Mesodermal cell (in vitro differentiated cells): ENCODE data around the gene SLC35G1. TPM values are rescaled to one million over a fixed set of nuclear protein-coding genes. Genes with fewer than 3 reads are reported as not detected.

Experiments
- H3K27ac ChIP-seq: 2 replicates; pipeline ENCODE4 v1.7.0; 2013; ENCODE audit warnings: mild to moderate bottlenecking, low read depth, low read length, moderate library complexity; ENCODE audit not compliant: severe bottlenecking
- H3K36me3 ChIP-seq: 2 replicates; pipeline ENCODE4 v1.7.1; 2013; ENCODE audit warnings: mild to moderate bottlenecking, low read length, moderate library complexity; ENCODE audit not compliant: control insufficient read depth, insufficient read depth
- H3K4me1 ChIP-seq: one replicate; pipeline ENCODE4 v1.7.1; 2013; ENCODE audit warnings: mild to moderate bottlenecking, low read length; ENCODE audit not compliant: insufficient read depth, control insufficient read depth, poor library complexity, severe bottlenecking
- H3K4me3 ChIP-seq: 2 replicates; pipeline ENCODE4 v1.7.0; 2013; ENCODE audit warnings: low read length, control low read depth, mild to moderate bottlenecking; ENCODE audit not compliant: insufficient read depth, poor library complexity, severe bottlenecking; ENCODE audit errors: extremely low read depth
- H3K9me3 ChIP-seq: 2 replicates; pipeline ENCODE4 v1.7.1; 2013; ENCODE audit warnings: mild to moderate bottlenecking, low read length, moderate library complexity; ENCODE audit not compliant: control insufficient read depth
- WGBS, 2 experiments: methylation state at CpG; one replicate each; pipeline ENCODE4 v1.1.5; 2013; ENCODE audit warnings: missing lambda C conversion rate in 2 of 2; ENCODE audit not compliant: insufficient coverage in 2 of 2; 5-methylcytosine and 5-hydroxymethylcytosine counted together
- polyA plus RNA-seq, 2 experiments: library from polyadenylated mRNA; stranded (reverse); fragments of 50-300 nt; gene quantifications; one replicate each; pipeline ENCODE4 v1.2.3, GENCODE V29; 2013

SLC35G1 gene, protein sequence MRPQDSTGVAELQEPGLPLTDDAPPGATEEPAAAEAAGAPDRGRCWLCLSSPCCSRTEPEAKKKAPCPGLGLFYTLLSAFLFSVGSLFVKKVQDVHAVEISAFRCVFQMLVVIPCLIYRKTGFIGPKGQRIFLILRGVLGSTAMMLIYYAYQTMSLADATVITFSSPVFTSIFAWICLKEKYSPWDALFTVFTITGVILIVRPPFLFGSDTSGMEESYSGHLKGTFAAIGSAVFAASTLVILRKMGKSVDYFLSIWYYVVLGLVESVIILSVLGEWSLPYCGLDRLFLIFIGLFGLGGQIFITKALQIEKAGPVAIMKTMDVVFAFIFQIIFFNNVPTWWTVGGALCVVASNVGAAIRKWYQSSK
- 6.8 TPM for polyA plus RNA-seq (2013, experiment 1 of 2)
- 7.8 TPM for polyA plus RNA-seq (2013, experiment 2 of 2)

GRCh38 chr10:93893646-93894515 lies at the start of gene SLC35G1:
TSS of gene SLC35G1 (plus strand) at chr10:93893978. CDS start at chr10:93894034, 56 bp downstream.
- Histone ChIP-seq H3K9me3 (no peaks in the 10 kb centered on the region), H3K27ac (no peak within 1 kb of the TSS), H3K4me3 (peak within 1 kb of the TSS; percentile 69), H3K4me1 (no peaks in the 10 kb centered on the region), H3K36me3 (peaks cover 19% of the 10 kb centered on the region)
- 2% methylated on average over 75 to 78 of the region's 82 CpGs for WGBS, 2 experiments

- 92 to 94% methylated on average over 11 to 20 of the region's 30 CpGs for WGBS, 2 experiments
Observed at GRCh38 chr10:93844979-93845626, 48.7 kb upstream of the SLC35G1 start.

DNA sequence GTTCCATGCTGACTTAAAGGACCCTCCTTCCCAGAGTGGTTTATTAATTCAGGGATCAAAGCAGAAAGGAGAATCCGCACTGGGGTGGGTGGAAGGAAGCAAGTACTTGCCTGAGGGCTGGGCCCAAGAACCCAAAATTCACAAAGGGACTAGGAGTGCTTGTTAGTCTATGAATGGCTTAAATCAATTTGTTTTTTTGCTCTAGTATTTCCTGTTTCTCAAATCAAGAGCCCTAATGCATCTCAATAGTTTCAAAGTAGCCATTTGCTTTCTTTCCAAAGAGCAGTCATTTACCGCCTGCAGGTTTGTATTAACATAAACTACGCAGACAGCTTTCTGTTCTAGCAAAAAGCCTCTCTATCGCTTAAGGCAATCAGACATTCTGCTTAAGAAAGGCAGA lies 44.2 kb upstream of the SLC35G1 start:
- 31 to 50% methylated on average over 3 of the region's 4 CpGs for WGBS, 2 experiments
- Histone ChIP-seq H3K4me3 (no peak overlapping the region), H3K27ac (no peak overlapping the region), H3K9me3 (peaks cover 14% of the 10 kb centered on the region), H3K36me3 (no peaks in the 10 kb centered on the region), H3K4me1 (no peaks in the 10 kb centered on the region)

More at GRCh38 chr10:93844979-93845626, 48.7 kb upstream of the SLC35G1 start:
- Histone ChIP-seq H3K9me3 (peaks cover 7% of the 10 kb centered on the region), H3K27ac (no peak overlapping the region), H3K4me3 (no peak overlapping the region), H3K36me3 (no peaks in the 10 kb centered on the region), H3K4me1 (no peaks in the 10 kb centered on the region)

- Histone ChIP-seq H3K27ac (no peak overlapping the region), H3K9me3 (peaks cover 14% of the 10 kb centered on the region), H3K4me3 (no peak overlapping the region), H3K36me3 (no peaks in the 10 kb centered on the region), H3K4me1 (no peaks in the 10 kb centered on the region)
- 58 to 67% methylated on average over 5 of the region's 10 CpGs for WGBS, 2 experiments
Observed at GRCh38 chr10:93850031-93851015, 43.5 kb upstream of the SLC35G1 start.

DNA sequence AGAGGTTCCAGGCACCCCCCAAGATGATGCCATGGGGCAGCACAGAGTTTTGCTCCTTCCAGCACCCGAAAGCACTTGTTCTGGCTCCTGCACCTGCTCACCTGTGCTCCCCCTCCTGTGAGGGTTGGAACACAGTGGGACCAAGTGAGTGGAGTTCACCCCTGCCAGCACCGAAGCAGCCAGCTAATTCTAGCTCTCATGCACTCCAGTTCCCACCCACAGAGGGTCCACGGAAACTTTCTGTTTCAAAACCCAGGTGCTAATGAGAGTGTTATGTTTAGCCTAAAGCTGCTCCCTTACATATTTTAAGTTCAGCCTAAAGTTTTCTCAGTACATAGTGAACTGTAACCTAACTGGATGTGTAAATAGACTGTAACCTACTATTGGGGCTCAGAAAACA lies 42.6 kb upstream of the SLC35G1 start:
- Histone ChIP-seq H3K4me3 (no peak overlapping the region), H3K4me1 (no peaks in the 10 kb centered on the region), H3K36me3 (no peaks in the 10 kb centered on the region), H3K9me3 (peaks cover 14% of the 10 kb centered on the region), H3K27ac (no peak overlapping the region)
- 100% methylated on average over 1 of the region's 3 CpGs; no CpG with 5 or more reads in 1 of the 2 experiments for WGBS, 2 experiments

DNA sequence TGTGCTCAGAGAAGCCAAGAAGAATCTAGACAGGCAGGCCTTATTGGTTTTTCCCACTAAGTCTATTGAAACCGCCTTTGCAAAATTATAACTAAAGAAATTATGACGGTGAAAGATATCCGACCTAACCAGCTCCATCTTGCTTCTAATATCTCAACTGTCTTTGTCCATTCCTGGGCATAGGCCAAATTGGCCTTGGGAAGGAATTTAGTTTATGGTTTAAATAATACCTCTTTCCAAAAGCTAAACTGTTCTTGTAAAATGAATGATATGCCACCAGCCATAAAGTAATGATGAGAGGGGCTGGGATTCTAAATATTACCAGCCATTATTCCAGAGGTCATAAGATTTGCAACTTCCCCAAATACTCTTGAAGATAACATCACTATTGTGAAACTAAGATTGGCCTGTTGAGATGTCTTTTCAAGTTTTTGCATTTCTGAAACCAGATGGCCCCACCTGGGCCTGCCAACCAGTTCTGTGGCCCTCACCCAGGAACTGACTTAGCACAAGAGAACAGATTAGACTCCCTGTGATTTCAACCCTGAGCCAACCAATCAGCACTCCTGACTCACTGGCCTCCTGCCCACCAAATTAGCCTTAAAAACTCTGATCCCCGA lies 41.2 kb upstream of the SLC35G1 start:
- 78 to 80% methylated on average over 1 to 2 of the region's 4 CpGs for WGBS, 2 experiments
- no peaks in the 10 kb centered on the region for H3K36me3 ChIP-seq
- H3K9me3 ChIP-seq = peaks cover 14% of the 10 kb centered on the region
- H3K4me3 ChIP-seq = no peak overlapping the region
- no peaks in the 10 kb centered on the region for H3K4me1 ChIP-seq
- no peak overlapping the region for H3K27ac ChIP-seq

DNA sequence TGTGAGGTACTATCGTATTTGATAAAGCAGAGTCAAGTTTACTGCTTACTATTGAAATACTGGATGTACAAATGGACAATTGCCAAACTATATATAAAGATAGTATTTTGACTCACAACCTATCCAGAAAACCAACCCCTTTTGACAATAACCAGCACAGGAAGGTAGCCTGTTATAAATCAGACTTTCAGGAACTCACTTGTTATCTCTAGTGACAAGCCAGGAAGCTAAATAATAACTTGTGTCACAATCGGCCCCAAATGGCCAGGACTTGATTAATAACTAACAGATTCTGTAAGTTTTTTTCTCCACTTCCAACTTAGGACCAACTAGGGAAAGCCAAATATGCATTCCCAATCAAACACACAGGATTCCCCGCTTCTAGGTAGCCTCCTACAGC lies 38.8 kb upstream of the SLC35G1 start:
- Histone ChIP-seq H3K4me3 (no peak overlapping the region), H3K36me3 (no peaks in the 10 kb centered on the region), H3K9me3 (peaks cover 6% of the 10 kb centered on the region), H3K27ac (no peak overlapping the region), H3K4me1 (no peaks in the 10 kb centered on the region)
- WGBS, 2 experiments = 80 to 85% methylated on average over 2 of the region's 3 CpGs

- WGBS, 2 experiments = 85 to 92% methylated on average over 8 to 9 of the region's 10 CpGs
- Histone ChIP-seq H3K27ac (no peak overlapping the region), H3K9me3 (peaks cover 6% of the 10 kb centered on the region), H3K36me3 (no peaks in the 10 kb centered on the region), H3K4me1 (no peaks in the 10 kb centered on the region), H3K4me3 (no peak overlapping the region)
Observed at GRCh38 chr10:93856349-93857145, 37.2 kb upstream of the SLC35G1 start.

- Histone ChIP-seq H3K27ac (no peak overlapping the region), H3K36me3 (no peaks in the 10 kb centered on the region), H3K4me1 (no peaks in the 10 kb centered on the region), H3K4me3 (no peak overlapping the region), H3K9me3 (no peaks in the 10 kb centered on the region)
- WGBS, 2 experiments = 60 to 73% methylated on average over 2 of the region's 3 CpGs
Observed at GRCh38 chr10:93859049-93859655, 34.6 kb upstream of the SLC35G1 start.
